GM19193 (cell line): ENCODE results near the gene SFI1.

ENCODE experiments used
- POLR2A ChIP-seq: IDR thresholded peaks from 4 replicates; pipeline ENCODE4 v1.6.1; 2011; ENCODE audit not compliant: insufficient read depth, insufficient read length; ENCODE audit errors: extremely low read depth

The SFI1 gene

DNA sequence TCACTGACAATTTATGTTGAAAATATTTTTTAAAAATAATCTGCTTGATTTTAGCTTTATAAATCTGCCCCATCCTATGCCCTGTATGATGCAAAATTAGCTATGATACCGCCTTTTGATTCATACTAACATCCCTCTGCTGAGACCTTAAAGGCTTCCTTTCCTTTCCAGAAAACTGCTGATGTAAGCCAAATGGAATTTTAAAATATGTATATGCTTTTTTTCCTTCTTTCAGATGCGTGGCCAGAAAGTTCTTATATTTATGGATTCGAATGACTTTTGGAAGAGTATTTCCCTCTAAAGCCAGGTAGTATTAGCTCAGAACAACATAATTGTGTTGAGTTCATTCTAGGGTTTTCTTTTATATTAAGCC lies 34.5 kb downstream of the SFI1 start:
- no peak for TF ChIP-seq POLR2A

GRCh38 chr22:31532060-31532459 lies 35.7 kb downstream of the SFI1 start:
- TF ChIP-seq POLR2A: no peak

- TF ChIP-seq POLR2A: no peak
Observed at GRCh38 chr22:31533374-31533773, 37.0 kb downstream of the SFI1 start.

DNA sequence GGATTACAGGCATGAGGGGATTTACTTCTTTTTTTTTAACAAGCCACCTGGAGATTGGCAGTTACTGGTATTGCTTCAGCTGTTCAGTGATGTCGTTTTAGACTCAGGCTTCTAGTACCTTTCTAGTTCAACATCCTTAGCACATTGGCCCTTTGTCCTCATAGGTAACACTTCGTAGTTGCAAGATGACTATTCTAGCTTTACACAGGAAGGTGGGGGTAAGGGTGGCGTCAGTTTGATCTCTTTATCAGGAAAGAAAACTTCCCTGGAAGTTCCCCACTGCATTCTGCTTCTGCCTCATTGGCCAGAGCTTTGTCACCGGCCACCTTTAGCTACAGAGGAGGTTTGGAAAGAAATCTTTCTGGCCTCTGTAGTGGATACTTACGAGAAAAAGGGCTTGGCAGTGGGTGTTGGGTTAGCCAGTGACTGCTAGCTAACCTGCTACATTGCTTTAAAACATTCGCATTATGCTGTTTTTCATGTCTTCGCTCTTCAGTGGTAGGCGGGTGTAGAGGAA lies 40.7 kb downstream of the SFI1 start:
- TF ChIP-seq POLR2A: no peak

DNA sequence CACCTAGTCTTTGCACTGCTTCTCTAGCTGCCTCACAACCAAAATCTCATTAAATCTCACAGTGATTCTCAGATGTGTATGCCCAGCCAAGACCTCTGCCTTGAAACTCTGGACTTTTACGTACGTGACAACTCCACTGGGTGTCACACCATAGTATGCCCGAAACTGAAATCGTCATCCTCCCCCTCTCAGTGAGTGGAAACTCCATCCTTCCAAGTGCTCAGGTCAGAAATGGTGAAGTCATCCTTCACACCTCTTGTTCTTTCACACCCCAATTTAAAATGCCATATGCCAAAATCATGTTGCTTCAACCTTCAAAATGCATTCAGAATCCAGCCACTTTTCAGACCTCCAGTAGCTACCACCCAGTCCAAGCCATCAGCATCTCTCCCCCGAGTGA lies 42.5 kb downstream of the SFI1 start:
- TF ChIP-seq POLR2A: no peak

DNA sequence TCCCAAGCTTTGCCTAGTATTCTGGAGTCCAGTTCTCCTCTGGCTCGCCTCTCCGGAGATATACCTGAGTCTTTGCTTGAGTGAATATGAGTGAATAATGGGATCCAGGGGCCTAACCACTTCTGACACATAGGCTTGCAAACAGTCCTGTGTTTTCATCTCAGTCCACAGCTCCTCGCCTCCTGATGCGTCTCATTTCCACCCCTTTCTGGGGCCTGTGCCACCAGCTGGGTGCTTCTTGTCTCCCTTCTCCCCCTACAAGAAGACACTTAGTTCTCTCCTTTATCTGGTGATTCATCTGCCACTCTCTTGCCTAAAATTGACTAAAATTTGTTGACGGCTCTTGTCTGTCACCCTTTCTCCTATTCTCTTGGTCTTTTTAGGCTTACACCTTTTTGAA lies 44.6 kb downstream of the SFI1 start:
- TF ChIP-seq POLR2A: no peak

DNA sequence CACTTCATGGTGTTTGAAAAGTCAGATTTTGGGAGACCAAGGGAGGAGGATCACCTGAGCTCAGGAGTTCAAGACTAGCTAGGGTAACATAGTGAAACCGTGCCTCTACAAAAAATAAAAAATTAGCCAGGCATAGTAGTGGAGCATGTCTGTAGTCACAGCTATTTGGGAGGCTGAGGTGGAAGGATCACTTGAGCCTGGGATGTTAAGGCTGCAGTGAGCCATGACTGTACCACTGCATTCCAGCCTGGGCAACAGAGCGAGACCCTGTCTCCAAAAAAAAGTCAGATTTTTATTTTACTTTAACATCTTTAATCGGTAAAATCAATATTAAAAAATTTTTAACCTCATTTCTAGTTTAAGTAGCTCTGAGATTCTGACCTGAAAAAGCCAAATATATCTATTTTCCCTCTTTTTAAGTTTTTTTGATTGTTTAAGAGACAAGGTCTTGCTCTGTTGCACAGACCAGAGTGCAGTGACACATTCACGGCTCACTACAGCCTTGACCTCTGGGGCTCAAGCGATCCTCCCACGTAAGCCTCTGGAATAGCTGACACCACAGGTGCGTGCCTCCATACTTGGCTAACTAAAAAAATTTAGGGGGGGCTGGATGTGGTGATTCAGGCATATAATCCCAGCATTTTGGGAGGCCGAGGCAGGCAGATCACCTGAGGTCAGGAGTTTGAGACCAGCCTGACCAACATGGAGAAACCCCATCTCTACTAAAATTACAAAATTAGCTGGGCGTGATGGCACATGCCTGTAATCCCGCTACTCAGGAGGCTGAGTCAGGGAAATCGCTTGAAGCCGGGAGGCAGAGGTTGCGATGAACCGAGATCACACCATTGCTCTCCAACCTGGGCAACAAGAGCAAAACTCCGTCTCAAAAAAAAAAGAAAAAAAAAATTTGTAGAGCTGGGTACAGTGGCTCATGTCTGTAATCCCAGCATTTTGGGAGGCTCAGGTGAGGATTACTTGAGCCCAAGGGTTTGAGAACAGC lies 48.4 kb downstream of the SFI1 start:
- no peak for TF ChIP-seq POLR2A

DNA sequence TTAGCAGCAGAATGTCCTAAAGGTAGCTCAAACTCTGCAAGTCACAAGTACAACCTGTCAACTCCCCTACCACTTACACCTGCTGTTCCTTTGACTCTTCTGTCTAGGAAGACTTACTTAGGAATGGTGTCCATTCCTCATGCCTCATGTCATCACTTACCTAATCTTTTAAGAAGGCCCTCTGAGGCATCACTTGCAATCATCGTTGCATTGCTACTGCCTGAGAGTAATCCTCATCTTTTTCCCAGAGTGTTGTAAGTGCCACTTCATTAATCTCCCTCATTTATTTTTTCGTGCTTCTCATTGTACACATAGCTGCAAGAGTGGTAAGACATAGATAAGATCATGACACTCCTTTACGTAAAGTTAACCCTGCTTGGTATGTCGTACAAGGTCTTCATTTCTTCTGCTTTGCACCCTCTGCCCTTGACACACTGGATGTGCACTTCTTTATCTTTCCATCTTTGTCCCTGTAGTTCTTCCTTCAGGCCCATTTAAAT lies 54.6 kb downstream of the SFI1 start:
- no peak for TF ChIP-seq POLR2A

DNA sequence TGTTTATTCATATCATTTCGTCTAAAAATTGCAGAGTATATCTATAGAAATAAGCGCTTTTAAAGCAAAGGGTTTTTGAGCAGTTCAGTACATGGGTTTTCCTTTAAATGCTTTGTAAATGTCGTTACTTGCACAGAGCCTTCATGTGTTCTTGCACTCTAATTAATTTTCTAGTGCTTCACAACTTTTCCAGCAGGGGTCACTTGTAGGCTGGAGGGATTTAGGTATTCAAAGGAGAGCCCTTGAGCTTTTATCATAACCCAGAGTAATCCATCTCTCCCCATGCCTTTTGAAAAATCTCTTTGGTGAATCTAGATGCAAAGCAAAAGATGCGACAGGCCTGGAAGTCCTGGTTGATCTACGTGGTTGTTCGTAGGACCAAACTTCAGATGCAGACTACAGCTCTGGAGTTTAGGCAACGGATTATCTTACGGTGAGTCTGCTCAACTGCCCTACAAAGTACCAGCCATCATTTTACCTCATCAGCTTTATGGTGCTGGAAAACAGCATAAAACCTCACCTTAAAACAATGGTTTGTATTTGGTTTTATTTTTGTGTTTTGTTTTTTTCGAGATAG lies 60.4 kb downstream of the SFI1 start:
- no peak for TF ChIP-seq POLR2A

- TF ChIP-seq POLR2A: no peak
Observed at GRCh38 chr22:31561238-31561887, 65.0 kb downstream of the SFI1 start.

GRCh38 chr22:31561970-31562369 lies 65.6 kb downstream of the SFI1 start:
- no peak for TF ChIP-seq POLR2A

DNA sequence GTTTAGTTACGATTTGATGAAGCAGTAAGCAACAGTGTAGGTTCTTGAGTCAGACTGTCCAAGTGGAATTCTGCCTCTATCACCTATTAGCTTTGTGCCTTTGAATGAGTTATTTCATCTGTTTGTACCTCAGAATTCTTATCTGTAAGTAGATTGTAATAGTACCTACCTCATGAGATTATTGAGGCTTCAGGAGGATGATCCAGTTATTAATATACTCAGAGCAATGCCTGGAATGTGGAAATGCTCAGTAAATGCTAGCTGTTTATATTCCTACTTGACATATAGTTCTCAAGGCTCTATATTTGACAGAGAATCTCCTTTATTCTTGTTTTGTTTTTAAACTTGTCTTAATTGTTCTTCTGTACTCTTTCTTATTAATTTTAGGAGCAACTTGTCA lies 70.1 kb downstream of the SFI1 start:
- TF ChIP-seq POLR2A: no peak

- no peak for TF ChIP-seq POLR2A
Observed at GRCh38 chr22:31567196-31567595, 70.9 kb downstream of the SFI1 start.

DNA sequence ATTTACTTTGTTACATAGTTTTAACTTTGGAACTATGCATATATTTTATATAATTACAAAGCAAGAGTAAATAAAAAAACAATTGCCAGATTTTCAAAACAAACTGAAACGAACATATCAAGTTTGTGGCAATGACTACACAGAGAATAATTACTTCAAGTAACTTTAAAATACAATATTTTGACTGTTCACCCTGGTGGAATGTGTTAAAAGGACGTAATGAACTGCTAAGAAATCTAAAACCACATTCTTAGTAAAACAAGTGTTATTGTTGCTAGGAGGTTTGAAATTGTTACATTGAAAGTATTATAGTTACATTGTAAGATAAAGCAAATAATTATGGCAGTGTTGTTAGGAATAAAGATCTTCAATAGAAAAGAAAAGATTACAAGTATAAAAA lies 71.4 kb downstream of the SFI1 start:
- no peak for TF ChIP-seq POLR2A

GRCh38 chr22:31569126-31569525 lies 72.8 kb downstream of the SFI1 start:
- no peak for TF ChIP-seq POLR2A

DNA sequence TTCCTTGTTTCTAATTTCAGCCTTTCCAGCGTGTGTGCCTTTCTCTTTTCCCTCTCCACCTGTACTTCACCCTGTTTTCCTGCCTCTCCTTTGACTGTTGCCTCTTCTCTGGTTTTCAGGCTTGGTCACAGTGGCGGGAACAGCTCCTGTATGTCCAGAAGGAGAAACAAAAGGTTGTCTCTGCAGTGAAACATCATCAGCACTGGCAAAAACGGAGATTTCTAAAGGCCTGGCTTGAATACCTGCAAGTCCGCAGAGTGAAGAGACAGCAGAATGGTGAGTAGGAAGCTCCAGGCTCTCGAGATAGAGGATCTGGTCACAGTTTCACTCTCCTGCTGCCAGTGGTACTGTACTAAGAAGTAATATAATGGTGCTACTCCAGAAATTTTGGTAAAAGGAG lies 76.6 kb downstream of the SFI1 start:
- no peak for TF ChIP-seq POLR2A

DNA sequence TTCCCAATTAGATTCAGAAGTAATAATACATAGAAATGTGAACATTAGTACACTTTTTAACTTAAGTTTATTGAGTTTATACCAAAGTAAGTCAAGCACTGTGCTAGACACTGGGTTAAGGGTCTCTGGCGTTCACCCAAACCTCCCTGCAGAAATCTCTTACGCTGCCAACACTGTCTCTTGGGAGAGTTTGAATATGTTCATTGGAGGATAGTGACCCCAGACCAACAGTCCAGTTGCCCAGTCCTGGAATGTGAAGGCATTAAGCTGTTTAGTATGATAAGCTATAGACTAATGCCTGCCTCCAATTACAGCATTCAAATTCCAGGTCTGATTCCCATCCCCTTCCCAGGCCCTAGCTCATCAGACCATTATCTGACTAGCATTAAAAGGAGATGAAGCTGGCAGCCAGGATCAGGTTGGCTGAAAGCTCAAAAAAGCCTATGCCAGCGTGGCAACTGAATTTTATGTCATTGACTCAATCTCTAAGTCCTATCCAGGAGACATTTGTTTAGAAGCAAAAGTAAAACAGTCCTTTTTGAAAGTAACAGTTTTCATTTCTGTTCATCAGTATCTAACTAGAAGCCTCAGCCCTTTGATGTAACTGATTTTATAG lies 77.8 kb downstream of the SFI1 start:
- TF ChIP-seq POLR2A: no peak
